ENCODE measurements around the gene DPEP2NB.
A peak's percentile ranks its signal among the peaks of the same experiment; 100 is the strongest.
"Not testable (repeated sequence)": the region's sequence is repeated elsewhere in the genome, so short reads cannot be mapped to it uniquely, and the experiment has no call there.

The DPEP2NB gene

DNA sequence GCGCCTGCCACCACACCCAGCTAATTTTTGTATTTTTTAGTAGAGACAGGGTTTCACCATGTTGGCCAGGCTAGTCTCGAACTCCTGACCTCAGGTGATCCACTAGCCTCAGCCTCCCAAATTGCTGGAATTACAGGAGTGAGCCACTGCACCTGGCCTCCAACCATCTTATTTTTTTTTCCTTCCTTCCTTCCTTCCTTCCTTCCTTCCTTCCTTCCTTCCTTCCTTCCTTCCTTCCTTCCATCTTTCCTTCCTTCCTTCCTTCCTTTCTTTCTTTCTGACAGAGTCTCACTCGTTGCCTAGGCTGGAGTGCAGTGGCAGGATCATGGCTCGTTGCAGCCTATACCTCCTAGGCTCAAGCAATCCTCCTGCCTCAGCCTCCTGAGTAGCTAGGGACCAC lies 5.8 kb downstream of the DPEP2NB start:
- DNase-seq: not testable (repeated sequence)

DNA sequence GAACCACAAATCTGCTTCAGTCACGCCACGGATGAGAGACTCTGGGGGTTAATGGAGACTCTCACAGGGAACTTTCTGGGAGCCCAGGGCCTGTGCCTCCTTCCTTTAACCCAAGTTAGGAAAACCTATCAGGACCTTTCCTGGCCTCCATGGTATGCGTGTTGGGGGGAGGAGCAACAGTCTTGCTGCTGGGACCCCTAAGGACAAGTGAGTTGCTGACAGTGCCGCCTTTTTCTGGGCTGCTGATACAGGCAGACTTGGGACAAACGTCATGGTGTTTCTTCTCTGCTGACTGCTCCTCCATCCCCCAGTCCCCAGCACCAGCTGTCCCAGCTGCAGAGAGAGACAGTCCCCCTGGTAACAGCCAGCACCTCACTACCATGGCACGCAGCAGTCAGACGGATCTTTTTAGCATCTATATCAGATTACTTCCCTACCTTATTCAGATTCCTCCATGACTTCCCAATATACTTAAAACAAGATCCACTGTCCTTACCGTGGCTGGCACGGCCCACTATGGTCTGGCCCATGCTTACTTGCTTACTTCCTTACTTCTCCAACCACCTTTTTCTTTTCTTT lies 6.5 kb downstream of the DPEP2NB start:
- no peak for DNase-seq

DNA sequence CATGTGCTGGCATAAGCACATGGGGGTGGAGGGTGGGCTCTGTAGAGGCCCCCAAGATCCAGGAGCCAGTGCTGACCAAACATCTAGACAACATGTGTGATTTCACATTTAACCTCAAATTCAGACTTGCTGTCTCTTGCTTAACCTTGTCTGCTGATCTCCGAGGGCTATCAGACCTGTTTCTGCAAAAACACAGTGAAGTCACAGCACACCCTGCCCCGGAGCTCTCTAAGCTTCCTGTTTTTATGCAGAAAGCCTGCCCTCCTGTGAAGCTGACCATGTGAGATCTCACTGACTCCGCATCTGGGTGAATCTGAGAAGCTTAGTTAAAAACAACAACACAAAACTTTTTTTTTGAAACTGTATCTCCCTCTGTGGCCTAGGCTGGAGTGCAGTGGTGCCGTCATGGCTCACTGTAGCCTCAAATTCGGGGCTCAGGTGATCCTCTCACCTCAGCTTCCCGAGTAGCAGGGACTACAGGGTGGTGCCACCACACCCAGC lies 9.9 kb downstream of the DPEP2NB start:
- DNase-seq: no peak

DNA sequence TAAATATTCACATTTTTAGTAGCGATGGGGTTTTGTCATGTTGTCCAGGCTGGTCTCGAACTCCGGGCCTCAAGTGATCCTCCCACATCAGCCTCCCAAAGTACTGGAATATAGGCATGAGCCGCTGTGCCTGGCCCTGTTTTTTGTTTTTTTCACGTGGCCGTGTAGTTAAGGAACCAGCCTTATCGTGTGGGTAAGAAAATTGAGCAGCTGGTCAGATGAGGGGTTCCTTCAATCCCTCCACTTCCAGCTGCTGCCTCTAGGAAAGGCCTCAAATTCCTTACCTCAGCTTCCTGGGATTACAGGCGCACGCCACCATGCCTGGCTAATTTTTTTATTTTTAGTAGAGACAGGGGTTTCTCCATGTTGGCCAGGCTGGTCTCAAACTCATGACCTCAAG lies 10.5 kb downstream of the DPEP2NB start:
- DNase-seq: no peak

DNA sequence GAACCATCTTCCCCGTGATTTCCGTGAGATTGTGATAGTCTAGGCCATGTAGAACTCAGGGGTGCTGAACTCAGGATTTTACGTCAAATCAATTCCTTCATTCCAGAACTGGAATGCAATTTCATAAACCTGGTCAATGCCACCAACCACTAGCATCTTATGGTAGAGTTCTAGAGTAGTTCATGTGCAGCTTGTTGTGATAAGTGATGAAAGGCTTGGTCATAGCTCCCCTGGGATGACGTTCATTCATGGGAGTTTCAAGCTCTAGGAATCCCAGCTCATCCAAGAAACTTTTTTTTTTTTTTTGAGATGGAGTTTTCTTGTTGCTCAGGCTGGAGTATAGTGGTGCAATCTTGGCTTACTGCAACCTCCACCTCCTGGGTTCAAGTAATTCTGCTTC lies 12.7 kb downstream of the DPEP2NB start:
- DNase-seq: no peak

DNA sequence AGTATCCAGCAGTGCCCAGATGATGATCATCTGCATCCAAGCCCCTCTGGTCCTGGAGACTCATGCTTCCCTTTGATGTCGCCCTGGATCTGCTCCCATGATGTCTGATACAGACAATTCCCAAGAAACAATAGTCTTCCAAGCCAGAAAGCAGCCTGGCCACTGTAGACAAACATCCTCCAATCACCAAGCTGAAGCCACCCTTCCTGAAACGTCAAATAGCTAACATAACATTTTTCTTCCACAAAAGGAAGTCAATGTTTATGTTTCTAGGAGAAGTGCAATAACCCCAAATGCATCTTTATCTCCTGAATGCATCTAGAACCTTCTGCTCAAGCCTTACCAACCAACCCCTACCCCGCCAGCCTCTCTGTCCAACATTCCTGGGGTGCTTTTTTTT lies 15.3 kb downstream of the DPEP2NB start:
- DNase-seq: no peak

DNA sequence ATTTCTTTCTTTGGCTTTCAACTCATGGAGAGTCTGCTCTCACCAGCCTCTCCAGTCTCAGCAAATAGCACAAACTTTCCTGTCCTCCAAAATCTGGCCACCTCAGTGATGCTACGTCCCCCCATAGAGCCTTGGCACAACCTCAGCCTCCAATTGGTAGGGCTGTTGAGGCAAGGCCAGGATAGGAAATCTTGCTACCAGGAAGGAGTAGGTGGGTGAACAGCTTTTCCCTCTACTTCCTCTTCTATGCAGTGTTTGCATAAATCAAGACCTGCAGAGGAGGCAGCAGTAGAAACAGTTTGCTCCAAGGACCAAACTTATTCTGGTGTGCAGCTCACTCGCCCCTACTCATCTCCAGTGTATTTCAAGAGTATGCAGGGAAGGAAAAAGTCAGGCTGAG lies 15.7 kb downstream of the DPEP2NB start:
- no peak for DNase-seq

DNA sequence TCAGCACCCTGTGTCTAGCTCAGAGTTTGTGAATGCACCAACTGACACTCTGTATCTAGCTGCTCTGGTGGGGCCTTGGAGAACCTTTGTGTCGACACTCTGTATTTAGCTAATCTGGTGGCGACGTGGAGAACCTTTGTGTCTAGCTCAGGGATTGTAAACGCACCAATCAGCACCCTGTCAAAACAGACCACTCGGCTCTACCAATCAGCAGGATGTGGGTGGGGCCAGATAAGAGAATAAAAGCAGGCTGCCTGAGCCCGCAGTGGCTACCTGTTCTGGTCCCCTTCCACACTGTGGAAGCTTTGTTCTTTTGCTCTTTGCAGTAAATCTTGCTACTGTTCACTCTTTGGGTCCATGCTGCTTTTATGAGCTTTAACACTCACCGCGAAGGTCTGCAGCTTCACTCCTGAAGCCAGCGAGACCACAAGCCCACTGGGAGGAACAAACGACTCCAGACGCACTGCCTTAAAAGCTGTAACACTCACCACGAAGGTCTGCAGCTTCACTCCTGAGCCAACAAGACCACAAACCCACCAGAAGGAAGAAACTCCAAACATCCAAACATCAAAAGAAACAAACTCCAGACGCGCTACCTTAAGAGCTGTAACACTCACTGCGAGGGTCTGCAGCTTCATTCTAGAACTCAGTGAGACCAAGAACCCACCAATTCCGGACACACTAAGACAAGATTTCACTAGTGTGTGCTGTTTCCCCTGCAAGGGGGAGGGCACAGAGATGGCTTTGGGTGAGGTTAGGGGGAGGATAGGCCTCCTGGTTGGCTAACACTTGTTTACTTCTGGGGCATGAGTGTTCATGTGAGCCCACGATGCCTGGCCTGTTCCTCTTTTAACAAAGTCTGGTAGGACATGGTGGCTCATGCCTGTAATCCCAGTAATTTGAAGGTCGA lies 16.7 kb downstream of the DPEP2NB start, which contains the start of gene DPEP2:
DPEP2 (minus strand) TSS at position 706 of the 910 bp plus-strand sequence. CDS start 6,272 bp downstream, outside the sequence.
- not testable (repeated sequence) for DNase-seq

DNA sequence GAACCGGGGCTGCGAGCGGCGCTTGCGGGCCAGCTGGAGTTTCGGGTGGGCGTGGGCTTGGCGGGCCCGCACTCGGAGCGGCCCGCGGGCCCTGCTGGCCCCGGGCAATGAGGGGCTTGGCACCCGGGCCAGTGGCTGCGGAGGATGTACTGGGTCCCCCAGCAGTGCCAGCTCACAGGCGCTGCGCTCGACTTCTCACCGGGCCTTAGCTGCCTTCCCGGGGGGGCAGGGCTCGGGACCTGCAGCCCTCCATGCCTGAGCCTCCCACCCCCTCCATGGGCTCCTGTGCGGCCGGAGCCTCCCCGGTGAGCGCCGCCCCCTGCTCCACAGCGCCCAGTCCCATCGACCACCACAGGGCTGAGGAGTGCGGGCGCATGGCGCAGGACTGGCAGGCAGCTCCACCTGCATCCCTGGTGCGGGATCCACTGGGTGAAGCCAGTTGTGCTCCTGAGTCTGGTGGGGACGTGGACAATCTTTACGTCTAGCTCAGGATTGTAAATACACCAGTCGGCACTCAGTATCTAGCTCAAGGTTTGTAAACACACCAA lies 17.4 kb downstream of the DPEP2NB start:
- not testable (repeated sequence) for DNase-seq

DNA sequence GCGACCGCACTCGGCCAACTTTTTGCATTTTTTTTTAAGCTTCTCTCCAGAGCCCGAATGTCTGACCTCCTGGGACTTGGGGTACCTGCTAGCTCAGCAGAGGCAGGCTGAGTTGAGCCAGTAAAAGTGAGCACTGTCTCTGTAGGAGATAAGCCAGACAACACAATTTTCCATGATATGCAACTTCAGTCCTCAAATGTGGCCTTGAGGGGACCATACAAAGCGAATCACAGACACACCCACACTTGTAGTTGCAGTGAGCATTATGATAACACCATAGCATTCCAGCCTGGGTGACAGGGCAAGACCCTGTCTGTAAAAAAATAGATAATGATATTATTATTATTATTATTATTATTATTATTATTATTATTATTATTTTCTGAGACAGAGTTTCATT lies 19.0 kb downstream of the DPEP2NB start:
- no peak for DNase-seq

DNA sequence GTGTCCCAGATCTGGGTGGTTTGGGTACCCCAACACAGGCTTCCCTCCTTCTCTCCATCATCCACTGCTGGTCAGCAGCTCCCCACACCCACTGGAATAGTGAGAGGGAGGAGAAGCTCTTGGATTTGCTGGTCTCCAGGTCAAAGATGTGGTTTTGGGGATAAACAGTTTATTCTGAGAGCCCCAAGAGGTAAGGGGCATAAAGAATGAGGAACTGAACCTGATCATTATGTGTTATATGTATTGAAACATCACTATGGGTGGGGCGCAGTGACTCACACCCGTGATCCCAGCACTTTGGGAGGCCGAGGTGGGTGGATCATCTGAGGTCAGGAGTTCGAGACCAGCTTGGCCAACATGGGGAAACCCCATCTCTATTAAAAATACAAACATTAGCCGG lies 20.3 kb downstream of the DPEP2NB start:
- DNase-seq: no peak

DNA sequence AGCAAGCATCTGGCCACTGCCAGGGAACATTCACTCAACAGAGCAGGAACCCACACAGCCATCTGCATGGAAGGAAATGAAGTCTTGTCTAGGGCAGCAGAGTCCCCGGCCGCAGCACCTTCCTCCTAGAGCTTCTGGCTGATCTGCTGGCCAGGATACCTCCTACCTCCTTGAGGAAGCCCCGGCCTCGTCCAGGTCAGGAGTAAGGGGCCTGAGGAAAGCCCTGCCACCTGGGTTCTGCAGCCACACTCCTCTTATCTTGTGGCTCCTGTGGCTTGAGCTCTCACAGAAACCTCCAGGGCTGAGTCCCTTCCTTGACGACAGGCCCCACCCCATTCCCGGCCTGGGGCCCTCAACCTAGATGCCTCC lies 21.7 kb downstream of the DPEP2NB start:
- DNase-seq: not testable (repeated sequence)

DNA sequence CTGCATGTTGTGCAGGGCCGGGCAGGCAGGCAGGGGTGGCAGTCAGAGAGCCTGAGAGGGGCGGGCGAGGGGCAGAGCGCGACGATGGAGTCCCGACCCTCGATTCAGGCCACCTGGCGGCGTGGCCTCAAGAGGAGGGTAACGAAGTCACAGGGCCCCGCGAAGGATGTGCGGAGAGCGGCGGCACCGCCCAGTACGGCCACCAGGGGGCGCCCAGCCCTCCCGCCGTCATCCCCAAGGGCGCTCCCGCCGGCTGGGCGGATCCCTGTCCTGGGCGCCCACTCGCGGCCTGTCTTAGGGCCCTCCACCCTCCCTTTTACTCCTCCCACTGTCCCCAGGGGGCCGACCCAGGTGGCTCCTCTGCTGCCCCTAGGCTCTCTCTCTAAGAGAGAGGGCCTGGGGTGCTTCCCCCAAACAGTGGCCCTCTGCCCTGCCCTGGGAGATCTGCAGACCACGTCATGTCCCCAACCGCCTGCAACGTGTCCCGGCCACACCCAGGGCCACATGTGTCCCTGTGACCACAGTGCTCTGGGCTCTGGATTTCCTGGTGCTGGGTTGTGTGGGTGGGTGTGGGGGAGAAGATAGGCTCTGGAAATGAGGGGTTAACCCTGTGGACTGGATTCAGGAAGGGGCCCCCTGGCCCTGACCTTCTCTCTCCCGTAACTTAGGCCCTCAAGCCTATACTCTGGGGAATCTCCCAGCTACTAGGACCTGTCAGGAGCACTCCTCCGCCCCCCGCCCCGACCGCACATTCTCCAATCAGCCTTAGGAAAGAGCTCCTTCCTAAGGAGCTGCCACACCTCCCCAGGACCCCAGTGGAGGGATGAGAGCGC lies 22.3 kb downstream of the DPEP2NB start:
- DNase-seq: peak; percentile 68

DNA sequence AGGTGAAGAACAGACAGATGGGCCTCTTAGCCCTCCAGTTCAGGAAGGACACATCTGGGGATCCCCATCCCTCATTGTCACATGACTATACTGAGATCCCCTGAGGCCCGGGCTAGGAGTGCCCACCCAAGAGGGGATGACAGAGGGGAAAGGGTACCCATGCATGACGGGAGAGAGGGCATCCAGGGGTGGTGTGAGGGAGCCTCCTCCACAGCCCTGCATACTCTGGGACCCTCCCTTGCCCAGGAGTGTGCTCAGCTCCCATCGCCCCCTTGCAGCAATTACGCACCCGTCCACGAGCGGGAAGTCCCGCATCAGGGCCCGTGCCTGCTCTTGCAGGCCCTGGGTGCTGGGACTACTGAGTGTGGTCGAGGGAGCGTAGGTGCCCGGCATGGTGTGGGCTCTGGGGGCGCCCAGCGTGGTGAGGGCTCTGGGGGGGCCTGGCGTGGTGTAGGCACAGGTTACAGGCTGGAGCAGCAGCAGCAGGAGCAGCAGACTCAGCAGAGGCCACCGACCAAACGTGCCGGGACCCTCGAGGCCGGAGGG lies 23.0 kb downstream of the DPEP2NB start:
- DNase-seq: no peak

DNA sequence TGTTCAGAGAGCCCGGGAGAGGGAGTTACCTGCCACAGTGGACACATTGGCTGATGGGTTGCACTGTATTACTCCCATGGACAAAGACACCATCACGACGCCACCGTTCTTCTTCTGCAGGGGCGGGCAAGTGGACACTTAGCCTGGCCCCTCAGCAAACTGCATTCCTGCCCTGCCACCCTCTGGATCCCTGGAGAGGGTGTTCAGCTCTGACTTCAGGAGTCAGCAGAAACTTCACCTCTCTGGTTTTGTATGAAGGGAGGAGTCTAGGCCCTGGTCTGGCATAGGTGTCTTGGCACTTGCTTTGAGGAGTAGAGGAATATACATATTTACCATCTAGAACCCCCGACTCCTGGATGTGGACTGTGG lies 25.7 kb downstream of the DPEP2NB start:
- DNase-seq: no peak

DNA sequence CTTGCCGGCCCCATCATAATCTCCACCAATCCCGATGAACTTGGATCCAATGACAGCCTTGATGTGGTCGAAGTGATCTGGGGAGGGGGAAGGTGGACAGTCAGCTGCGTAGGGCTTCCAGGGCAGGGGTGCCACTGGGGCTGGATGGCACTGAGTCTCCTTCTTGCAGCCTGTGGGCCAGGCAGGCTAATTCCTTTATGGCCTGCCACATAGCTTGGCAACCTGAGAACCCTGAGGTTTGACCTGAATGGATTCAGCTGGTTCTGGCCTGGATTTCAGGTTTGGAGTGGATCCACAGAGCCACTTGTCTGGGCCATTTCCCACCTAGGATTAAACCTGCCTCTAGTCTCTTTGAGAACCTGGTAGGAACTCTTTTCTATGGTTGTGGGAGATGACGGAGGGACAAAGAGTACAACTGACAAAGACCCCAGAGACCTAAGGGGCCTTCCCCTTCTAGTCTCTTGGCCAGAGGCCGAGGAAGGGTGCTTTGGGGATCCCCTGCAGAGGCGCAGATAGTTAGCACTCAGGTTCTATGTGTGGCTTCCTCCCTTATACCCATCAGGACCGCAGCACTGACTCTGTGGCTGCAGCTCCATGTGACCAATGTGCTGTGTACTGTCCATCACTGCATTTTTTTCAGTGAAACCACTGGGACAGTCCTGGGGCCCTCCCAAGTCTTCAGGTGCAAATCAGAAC lies 26.2 kb downstream of the DPEP2NB start:
- DNase-seq: no peak

DNA sequence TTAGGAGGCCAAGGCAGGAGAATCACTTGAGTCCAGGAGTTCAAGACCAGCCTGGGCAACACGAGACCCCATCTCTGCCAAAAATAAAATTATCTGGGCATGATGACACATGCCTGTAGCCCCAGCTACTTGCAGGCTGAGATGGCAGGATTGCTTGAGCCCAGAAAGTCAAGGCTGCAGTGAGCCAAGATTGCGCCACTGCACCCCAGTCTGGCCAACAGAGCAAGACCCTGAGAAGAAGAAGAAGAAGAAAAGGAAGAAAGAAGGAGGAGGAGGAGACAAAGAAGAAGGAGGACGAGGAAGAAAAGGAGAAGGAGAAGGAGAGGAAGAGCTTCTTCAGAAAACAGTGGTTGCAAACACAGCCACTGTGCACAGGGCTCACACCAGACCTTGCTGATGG lies 27.0 kb downstream of the DPEP2NB start:
- DNase-seq: no peak

DNA sequence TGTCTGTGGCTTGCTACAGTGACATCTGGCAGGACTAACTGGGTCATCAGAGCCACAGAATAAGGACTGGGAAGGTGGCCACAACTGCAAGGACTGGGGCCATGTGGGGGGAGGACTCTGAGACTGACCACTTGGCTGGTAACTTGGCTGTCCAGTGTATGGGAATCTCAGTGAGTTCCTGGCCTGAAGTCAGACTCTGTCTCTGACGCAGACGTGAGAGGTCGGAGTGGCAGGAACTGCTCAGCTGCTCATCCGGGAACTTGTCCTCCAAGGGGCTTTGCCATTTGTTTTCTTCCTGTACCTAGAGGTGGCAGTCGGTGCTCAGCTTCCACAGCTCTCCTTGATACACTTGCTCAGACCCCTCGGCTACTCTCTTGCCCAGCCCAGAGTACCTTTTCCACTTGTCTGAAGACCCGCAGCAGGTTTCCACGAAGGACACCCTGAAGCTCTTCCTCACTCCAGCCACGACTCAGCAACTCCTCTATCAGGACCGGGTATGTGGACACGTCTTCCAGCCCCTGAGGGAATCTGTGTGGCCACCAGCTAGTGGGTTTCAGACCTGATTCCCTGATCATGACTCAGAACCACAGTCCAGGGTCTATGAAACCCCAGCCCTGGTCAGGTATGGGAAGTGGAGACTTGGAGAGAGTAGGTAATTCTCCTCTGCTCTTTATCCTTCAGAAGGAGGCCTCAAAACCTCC lies 28.1 kb downstream of the DPEP2NB start:
- no peak for DNase-seq

DNA sequence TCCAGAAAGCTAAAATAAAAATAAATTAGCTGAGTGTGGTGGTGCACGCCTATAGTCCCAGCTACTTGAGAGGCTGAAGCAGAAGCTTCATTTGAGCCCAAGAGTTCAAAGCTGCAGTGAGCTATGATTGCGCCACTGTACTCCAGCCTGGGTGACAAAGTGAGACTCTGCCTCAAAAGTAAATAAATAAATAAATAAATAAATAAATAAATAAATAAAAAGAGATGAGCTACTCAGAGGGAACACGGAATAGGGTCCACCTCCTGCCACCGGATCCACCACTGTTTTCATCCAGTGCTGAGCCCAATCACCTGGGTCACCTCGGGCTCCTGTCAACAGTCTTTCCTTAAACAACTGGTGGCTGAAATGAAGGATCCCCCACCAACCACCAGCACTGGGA lies 28.8 kb downstream of the DPEP2NB start:
- no peak for DNase-seq

DNA sequence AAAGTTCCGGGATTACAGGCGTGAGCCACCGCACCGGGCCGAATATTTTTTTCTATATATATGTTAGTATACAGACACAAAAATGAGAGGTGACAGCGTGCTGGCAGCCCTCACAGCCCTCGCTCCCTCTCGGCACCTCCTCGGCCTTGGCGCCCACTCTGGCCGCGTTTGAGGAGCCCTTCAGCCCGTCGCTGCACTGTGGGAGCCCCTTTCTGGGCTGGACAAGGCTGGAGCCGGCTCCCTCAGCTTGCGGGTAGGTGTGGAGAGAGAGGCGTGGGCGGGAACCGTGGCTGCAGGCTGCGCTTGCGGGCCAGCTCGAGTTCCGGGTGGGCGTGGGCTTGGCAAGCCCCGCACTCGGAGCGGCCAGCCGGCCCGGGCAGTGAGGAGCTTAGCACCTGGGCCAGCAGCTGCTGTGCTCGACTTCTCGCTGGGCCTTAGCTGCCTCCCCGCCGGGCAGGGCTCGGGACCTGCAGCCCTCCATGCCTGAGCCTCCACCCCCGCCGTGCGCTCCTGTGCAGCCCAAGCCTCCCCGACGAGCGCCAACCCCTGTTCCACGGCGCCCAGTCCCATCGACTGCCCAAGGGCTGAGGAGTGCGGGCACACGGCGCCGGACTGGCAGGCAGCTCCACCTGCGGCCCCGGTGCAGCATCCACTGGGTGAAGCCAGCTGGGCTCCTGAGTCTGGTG lies 33.6 kb downstream of the DPEP2NB start:
- no peak for DNase-seq
